Stimulated activated naive CD8-positive, alpha-beta T cell treated with anti-CD3 and anti-CD28 coated beads, Interleukin-15, amount 100 ng/mL, for 72 hours (primary cell): ENCODE measurements around the gene RPL22.

Experiments
- ATAC-seq: fragments of 150-1000 bp; cut with Tn5 transposase; 2 replicates; pipeline ENCODE4 v1.10.0; 2021; ENCODE audit warnings: mild to moderate bottlenecking, moderate library complexity
- DNase-seq, 2 donors: peaks; one replicate each; pipeline ENCODE4 v3.0.0; 2021 to 2022
- H3K27ac Mint-ChIP-seq, 2 donors: one replicate each; pipeline ENCODE4 v1.8.0; 2022; ENCODE audit warnings: mild to moderate bottlenecking in 2 of 2, mixed read lengths in 2 of 2, moderate library complexity in 2 of 2
- H3K27me3 Mint-ChIP-seq: one replicate; pipeline ENCODE4 v1.8.0; 2022; ENCODE audit warnings: mixed read lengths
- H3K4me1 Mint-ChIP-seq: one replicate; pipeline ENCODE4 v1.8.0; 2022; ENCODE audit warnings: mild to moderate bottlenecking, mixed read lengths
- H3K4me3 Mint-ChIP-seq, 2 donors: one replicate each; pipeline ENCODE4 v1.8.0; 2022; ENCODE audit warnings: mild to moderate bottlenecking in 2 of 2, mixed read lengths in 2 of 2, moderate library complexity in 1 of 2
- H3K9me3 Mint-ChIP-seq, 2 donors: one replicate each; pipeline ENCODE4 v1.8.0; 2022; ENCODE audit warnings: mixed read lengths in 2 of 2

Gene RPL22

GRCh38 chr1:6197746-6198427 lies 1.5 kb downstream of the RPL22 start:
- H3K4me3 Mint-ChIP-seq, result peak overlapping the region; percentile 92 to 94
- no peaks in the 10 kb centered on the region for H3K27me3 Mint-ChIP-seq
- DNase-seq, result no peak
- no peak for ATAC-seq
- H3K9me3 Mint-ChIP-seq, result peaks cover 0 to 4% of the 10 kb centered on the region in 2 donors
- H3K27ac Mint-ChIP-seq, result peak overlapping the region; percentile 98
- H3K4me1 Mint-ChIP-seq, result peaks cover 56% of the 10 kb centered on the region

- no peaks in the 10 kb centered on the region for H3K27me3 Mint-ChIP-seq
- no peak overlapping the region for H3K4me3 Mint-ChIP-seq
- H3K9me3 Mint-ChIP-seq, result no peaks in the 10 kb centered on the region
- DNase-seq, result no peak
- H3K27ac Mint-ChIP-seq, result no peak overlapping the region
- no peak for ATAC-seq
- H3K4me1 Mint-ChIP-seq, result peaks cover 46% of the 10 kb centered on the region
Observed at GRCh38 chr1:6191968-6192367, 7.4 kb downstream of the RPL22 start.

- Mint-ChIP-seq H3K27ac (peak overlapping the region in 1 of 2 donors; percentile 42), H3K27me3 (no peaks in the 10 kb centered on the region), H3K4me1 (peaks cover 63% of the 10 kb centered on the region), H3K4me3 (no peak overlapping the region), H3K9me3 (no peaks in the 10 kb centered on the region)
- ATAC-seq (no peak), DNase-seq (no peak)
Observed at GRCh38 chr1:6188466-6188865, 10.9 kb downstream of the RPL22 start.

GRCh38 chr1:6185635-6186382 lies 13.6 kb downstream of the RPL22 start:
- peaks cover 71% of the 10 kb centered on the region for H3K4me1 Mint-ChIP-seq
- no peaks in the 10 kb centered on the region for H3K9me3 Mint-ChIP-seq
- H3K27me3 Mint-ChIP-seq, result peaks cover 14% of the 10 kb centered on the region
- no peak for DNase-seq
- H3K4me3 Mint-ChIP-seq, result peak overlapping the region in 1 of 2 donors; percentile 4
- no peak overlapping the region for H3K27ac Mint-ChIP-seq
- ATAC-seq, result no peak

GRCh38 chr1:6185151-6185550 lies 14.2 kb downstream of the RPL22 start:
- Mint-ChIP-seq H3K9me3 (no peaks in the 10 kb centered on the region), H3K27ac (no peak overlapping the region), H3K4me3 (no peak overlapping the region), H3K27me3 (peaks cover 18% of the 10 kb centered on the region), H3K4me1 (peaks cover 71% of the 10 kb centered on the region)
- no peak for DNase-seq
- no peak for ATAC-seq

GRCh38 chr1:6184083-6184783 lies 15.2 kb downstream of the RPL22 start:
- H3K4me1 Mint-ChIP-seq, result peaks cover 63% of the 10 kb centered on the region
- ATAC-seq (no peak), DNase-seq (no peak)
- H3K4me3 Mint-ChIP-seq, result no peak overlapping the region
- H3K27me3 Mint-ChIP-seq, result peaks cover 19% of the 10 kb centered on the region
- H3K27ac Mint-ChIP-seq, result no peak overlapping the region
- no peaks in the 10 kb centered on the region for H3K9me3 Mint-ChIP-seq

- Mint-ChIP-seq H3K9me3 (no peaks in the 10 kb centered on the region), H3K27ac (no peak overlapping the region), H3K4me1 (peaks cover 56% of the 10 kb centered on the region), H3K4me3 (no peak overlapping the region), H3K27me3 (peaks cover 25% of the 10 kb centered on the region)
- ATAC-seq (peak; percentile 50), DNase-seq (no peak)
Observed at GRCh38 chr1:6183520-6183989, 15.8 kb downstream of the RPL22 start.

GRCh38 chr1:6181347-6181770 lies 18.0 kb downstream of the RPL22 start:
- H3K27ac Mint-ChIP-seq, result no peak overlapping the region
- H3K4me3 Mint-ChIP-seq, result peak overlapping the region; percentile 44 to 68
- ATAC-seq (no peak), DNase-seq (no peak)
- peaks cover 49% of the 10 kb centered on the region for H3K4me1 Mint-ChIP-seq
- peaks cover 47% of the 10 kb centered on the region for H3K27me3 Mint-ChIP-seq
- H3K9me3 Mint-ChIP-seq, result no peaks in the 10 kb centered on the region

GRCh38 chr1:6180707-6181311 lies 18.6 kb downstream of the RPL22 start:
- Mint-ChIP-seq H3K27ac (no peak overlapping the region), H3K4me3 (peak overlapping the region; percentile 44 to 68), H3K4me1 (peaks cover 44% of the 10 kb centered on the region), H3K9me3 (no peaks in the 10 kb centered on the region), H3K27me3 (peaks cover 48% of the 10 kb centered on the region)
- ATAC-seq (peak; percentile 33), DNase-seq (no peak)

- H3K27ac Mint-ChIP-seq, result no peak within 1 kb of the TSS
- no peaks in the 10 kb centered on the region for H3K9me3 Mint-ChIP-seq
- ATAC-seq (peak; percentile 26), DNase-seq (no peak)
- H3K4me3 Mint-ChIP-seq, result peak within 1 kb of the TSS; percentile 44 to 68
- peaks cover 40% of the 10 kb centered on the region for H3K4me1 Mint-ChIP-seq
- peaks cover 48% of the 10 kb centered on the region for H3K27me3 Mint-ChIP-seq
Observed at GRCh38 chr1:6180268-6180706, 19.1 kb downstream of the RPL22 start, which contains the start of gene CHD5. Gene CHD5, minus strand, starts transcription at chr1:6180321. Its CDS starts 298 bp downstream, at chr1:6180023.

- no peak overlapping the region for H3K4me3 Mint-ChIP-seq
- peak; percentile 9 for ATAC-seq
- H3K27ac Mint-ChIP-seq, result no peak overlapping the region
- DNase-seq, result no peak
- no peaks in the 10 kb centered on the region for H3K9me3 Mint-ChIP-seq
- H3K4me1 Mint-ChIP-seq, result peaks cover 37% of the 10 kb centered on the region
- peaks cover 48% of the 10 kb centered on the region for H3K27me3 Mint-ChIP-seq
Observed at GRCh38 chr1:6179564-6180175, 19.7 kb downstream of the RPL22 start.

- H3K27me3 Mint-ChIP-seq, result peaks cover 48% of the 10 kb centered on the region
- peak overlapping the region; percentile 8 to 49 for H3K4me3 Mint-ChIP-seq
- peak overlapping the region in 1 of 2 donors; percentile 1 for H3K27ac Mint-ChIP-seq
- peak; percentile 18 for ATAC-seq
- H3K4me1 Mint-ChIP-seq, result peaks cover 30% of the 10 kb centered on the region
- H3K9me3 Mint-ChIP-seq, result no peaks in the 10 kb centered on the region
- no peak for DNase-seq
Observed at GRCh38 chr1:6178751-6179563, 20.4 kb downstream of the RPL22 start.

- H3K4me3 Mint-ChIP-seq, result no peak overlapping the region
- H3K9me3 Mint-ChIP-seq, result no peaks in the 10 kb centered on the region
- H3K27ac Mint-ChIP-seq, result no peak overlapping the region
- peaks cover 25% of the 10 kb centered on the region for H3K4me1 Mint-ChIP-seq
- peaks cover 48% of the 10 kb centered on the region for H3K27me3 Mint-ChIP-seq
- no peak for ATAC-seq
- DNase-seq, result no peak
Observed at GRCh38 chr1:6177681-6178380, 21.6 kb downstream of the RPL22 start.

- no peak overlapping the region for H3K4me3 Mint-ChIP-seq
- peaks cover 47% of the 10 kb centered on the region for H3K27me3 Mint-ChIP-seq
- H3K9me3 Mint-ChIP-seq, result no peaks in the 10 kb centered on the region
- H3K27ac Mint-ChIP-seq, result no peak overlapping the region
- ATAC-seq (no peak), DNase-seq (no peak)
- peaks cover 21% of the 10 kb centered on the region for H3K4me1 Mint-ChIP-seq
Observed at GRCh38 chr1:6176779-6177178, 22.6 kb downstream of the RPL22 start.
